Activated CD4-positive, alpha-beta T cell treated with anti-CD3 and anti-CD28 coated beads, Interleukin-2, amount 10 ng/mL, durations not matched to agents 7 days and 5 days (primary cell): ENCODE measurements around the gene TSPAN14. TPM values are rescaled to one million over a fixed set of nuclear protein-coding genes. Genes with fewer than 3 reads are reported as not detected.

Source experiments
- CTCF ChIA-PET: fragments of 350-600 bp; sonication (Branson Sonifier 250); formaldehyde crosslinking; loops from one replicate; lab custom pipeline; 2021; ENCODE audit warnings: antibody characterized with exemption; lab: Charles Lee
- POLR2A ChIA-PET: fragments of 350-600 bp; sonication (Branson Sonifier 250); formaldehyde crosslinking; loops from one replicate; lab custom pipeline; 2021; ENCODE audit warnings: antibody characterized with exemption; lab: Charles Lee
- DNase-seq: peaks from one replicate; pipeline ENCODE4 v3.0.0-alpha.2; 2020
- H3K27ac Mint-ChIP-seq: one replicate; pipeline ENCODE4 v1.8.0; 2021; ENCODE audit warnings: mild to moderate bottlenecking, moderate library complexity, mixed read lengths
- H3K27me3 Mint-ChIP-seq: one replicate; pipeline ENCODE4 v1.8.0; 2021; ENCODE audit warnings: mixed read lengths
- H3K36me3 Mint-ChIP-seq: one replicate; pipeline ENCODE4 v1.8.0; 2021; ENCODE audit warnings: low read depth, mixed read lengths
- H3K4me1 Mint-ChIP-seq: one replicate; pipeline ENCODE4 v1.8.0; 2021; ENCODE audit warnings: mixed read lengths
- H3K4me3 Mint-ChIP-seq: one replicate; pipeline ENCODE4 v1.8.0; 2021; ENCODE audit warnings: mild to moderate bottlenecking, moderate library complexity, mixed read lengths
- H3K9me3 Mint-ChIP-seq: one replicate; pipeline ENCODE4 v1.8.0; 2021; ENCODE audit warnings: mixed read lengths
- total RNA-seq, 2 experiments: library from RNA; stranded (reverse); gene quantifications; one replicate each; pipeline ENCODE4 v1.2.3, GENCODE V29; 2021

Gene TSPAN14, protein sequence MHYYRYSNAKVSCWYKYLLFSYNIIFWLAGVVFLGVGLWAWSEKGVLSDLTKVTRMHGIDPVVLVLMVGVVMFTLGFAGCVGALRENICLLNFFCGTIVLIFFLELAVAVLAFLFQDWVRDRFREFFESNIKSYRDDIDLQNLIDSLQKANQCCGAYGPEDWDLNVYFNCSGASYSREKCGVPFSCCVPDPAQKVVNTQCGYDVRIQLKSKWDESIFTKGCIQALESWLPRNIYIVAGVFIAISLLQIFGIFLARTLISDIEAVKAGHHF
- total RNA-seq = 100 to 1,000 TPM; 127 to 143 TPM

DNA sequence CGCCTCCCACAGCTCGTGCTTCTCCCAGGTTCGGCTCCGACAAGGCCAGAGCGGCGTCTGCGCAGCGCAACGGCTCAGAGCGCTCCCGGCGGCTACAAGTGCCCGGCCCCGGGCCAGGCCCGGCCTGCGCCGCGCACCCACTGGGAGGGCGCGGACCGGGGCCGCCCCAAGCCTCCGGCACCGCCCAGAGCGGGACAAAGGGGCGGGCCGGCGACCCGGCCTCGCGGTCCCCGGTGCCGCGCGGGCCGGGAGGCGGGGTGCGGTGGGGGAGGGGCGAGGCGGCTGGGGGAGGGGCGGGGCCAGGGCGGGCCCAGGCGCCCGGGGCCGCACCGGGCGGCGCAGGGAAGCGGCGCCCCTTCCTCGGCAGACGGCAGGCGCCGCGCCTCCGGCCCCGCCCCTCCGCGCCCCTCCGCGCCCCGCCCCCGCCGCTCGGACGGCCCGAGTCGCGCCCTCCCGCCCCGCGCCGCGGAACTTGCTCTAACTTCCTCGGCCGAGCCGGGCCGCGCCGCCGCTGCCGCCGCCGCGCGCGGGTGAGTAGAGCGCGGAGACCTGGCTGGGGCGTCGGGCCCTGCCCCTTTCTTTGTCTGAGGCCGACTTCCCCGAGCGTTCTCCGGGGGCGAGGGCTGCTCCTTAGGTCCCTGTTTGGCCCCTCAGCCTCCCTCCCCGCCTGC lies at the start of gene TSPAN14:
Gene TSPAN14 (plus strand): TSS at position 469 of the 671 bp plus-strand sequence. CDS start 34,924 bp downstream, outside the sequence.
- peak; percentile 77 for DNase-seq
- H3K4me3 Mint-ChIP-seq = peak within 1 kb of the TSS; percentile 98
- H3K27me3 Mint-ChIP-seq = no peaks in the 10 kb centered on the region
- peak within 1 kb of the TSS; percentile 86 for H3K27ac Mint-ChIP-seq
- peaks cover 36% of the 10 kb centered on the region for H3K36me3 Mint-ChIP-seq
- peaks cover 40% of the 10 kb centered on the region for H3K4me1 Mint-ChIP-seq
- ChIA-PET CTCF (interaction anchor here (1.0 to 1.7 kb wide), 4 partner anchors 9 to 52 kb away, joined by 3 to 5 read pairs (median 4); no protein-coding TSS in a partner anchor), POLR2A (no interaction called here)
- no peaks in the 10 kb centered on the region for H3K9me3 Mint-ChIP-seq

DNA sequence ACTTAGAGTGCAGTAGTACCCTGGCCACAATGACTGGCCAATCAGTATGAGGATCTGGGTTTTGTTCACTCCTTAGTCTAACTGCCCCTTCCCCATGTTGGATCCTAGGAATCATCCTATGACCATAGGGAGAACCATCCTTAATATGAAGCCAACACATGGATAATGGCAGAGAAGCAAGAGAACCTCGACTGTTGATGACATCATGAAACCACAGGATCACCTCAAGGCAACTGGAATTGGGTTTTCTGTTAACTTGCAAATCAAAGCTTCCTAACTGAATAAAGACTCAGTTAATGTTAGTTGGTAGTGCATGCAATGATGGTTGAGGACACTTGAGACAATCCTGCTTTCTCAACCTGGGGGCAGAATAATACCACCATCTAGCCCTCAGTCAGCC lies 49.1 kb upstream of the TSPAN14 start:
- POLR2A ChIA-PET = no interaction called here
- H3K27ac Mint-ChIP-seq = no peak overlapping the region
- no peak overlapping the region for H3K4me3 Mint-ChIP-seq
- H3K36me3 Mint-ChIP-seq = no peaks in the 10 kb centered on the region
- CTCF ChIA-PET = interaction anchor here (1.3 kb wide), 1 partner anchor 99 kb away, joined by 3 read pairs; no protein-coding TSS in a partner anchor
- H3K9me3 Mint-ChIP-seq = no peaks in the 10 kb centered on the region
- H3K4me1 Mint-ChIP-seq = peaks cover 10% of the 10 kb centered on the region
- DNase-seq = no peak
- peaks cover 7% of the 10 kb centered on the region for H3K27me3 Mint-ChIP-seq

DNA sequence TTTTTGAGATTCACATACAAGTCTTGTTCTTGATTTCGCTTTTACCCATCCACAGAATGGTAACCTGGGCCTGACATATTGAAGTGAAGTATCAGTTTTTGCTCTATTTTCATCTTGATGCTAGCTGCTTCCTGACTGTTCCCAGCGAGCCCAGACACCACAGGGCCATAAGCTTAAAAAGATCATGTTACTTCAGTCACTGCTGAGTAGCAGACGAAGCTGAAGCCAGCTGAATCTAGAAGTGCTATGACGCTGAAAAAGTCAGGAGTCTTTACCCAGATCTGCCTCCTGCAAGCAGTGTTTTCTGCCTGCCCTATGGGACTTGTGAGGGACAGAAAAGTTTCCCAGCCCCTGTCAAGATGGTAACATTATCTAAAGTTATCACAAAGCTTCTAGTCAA lies 48.5 kb upstream of the TSPAN14 start:
- ChIA-PET CTCF (interaction anchor here (0.7 to 1.3 kb wide), 2 partner anchors 75 to 99 kb away, joined by 3 read pairs; no protein-coding TSS in a partner anchor), POLR2A (no interaction called here)
- H3K36me3 Mint-ChIP-seq = no peaks in the 10 kb centered on the region
- no peak overlapping the region for H3K27ac Mint-ChIP-seq
- peaks cover 10% of the 10 kb centered on the region for H3K4me1 Mint-ChIP-seq
- H3K9me3 Mint-ChIP-seq = no peaks in the 10 kb centered on the region
- no peak for DNase-seq
- H3K27me3 Mint-ChIP-seq = peaks cover 7% of the 10 kb centered on the region
- no peak overlapping the region for H3K4me3 Mint-ChIP-seq

DNA sequence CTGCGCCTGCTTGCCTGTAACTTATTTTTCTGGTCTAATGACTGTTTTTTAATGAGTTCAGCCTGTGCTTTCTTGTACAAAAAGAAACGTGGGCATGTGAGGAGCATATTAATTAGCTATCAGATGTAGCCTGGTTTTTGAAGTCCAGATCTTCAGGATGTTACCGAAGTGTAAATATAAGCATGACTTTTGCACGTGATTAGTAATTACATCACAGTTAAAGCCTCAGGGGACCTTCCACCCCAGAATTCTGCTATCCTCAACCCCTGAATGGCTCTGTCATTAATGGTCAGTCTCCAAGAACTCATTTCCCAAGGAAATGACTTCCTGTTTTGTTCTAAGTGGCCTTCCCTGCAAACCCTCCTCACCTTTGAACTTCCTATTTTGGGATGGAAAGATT lies 47.9 kb upstream of the TSPAN14 start:
- DNase-seq = no peak
- H3K4me1 Mint-ChIP-seq = peaks cover 10% of the 10 kb centered on the region
- ChIA-PET POLR2A (no interaction called here), CTCF (interaction anchor here (0.7 to 1.6 kb wide), 3 partner anchors 19 to 98 kb away, joined by 3 read pairs; no protein-coding TSS in a partner anchor)
- H3K4me3 Mint-ChIP-seq = no peak overlapping the region
- H3K36me3 Mint-ChIP-seq = no peaks in the 10 kb centered on the region
- peaks cover 7% of the 10 kb centered on the region for H3K27me3 Mint-ChIP-seq
- H3K9me3 Mint-ChIP-seq = no peaks in the 10 kb centered on the region
- H3K27ac Mint-ChIP-seq = no peak overlapping the region

GRCh38 chr10:80407812-80408241 lies 46.3 kb upstream of the TSPAN14 start:
- peaks cover 15% of the 10 kb centered on the region for H3K4me1 Mint-ChIP-seq
- no peaks in the 10 kb centered on the region for H3K9me3 Mint-ChIP-seq
- ChIA-PET POLR2A (interaction anchor here (0.6 kb wide), 1 partner anchor 25 kb away, joined by 6 read pairs; no protein-coding TSS in a partner anchor), CTCF (interaction anchor here (0.6 to 2.0 kb wide), 11 partner anchors 12 to 168 kb away, joined by 3 to 9 read pairs (median 3); no protein-coding TSS in a partner anchor)
- DNase-seq = no peak
- H3K27ac Mint-ChIP-seq = peak overlapping the region; percentile 26
- H3K4me3 Mint-ChIP-seq = peak overlapping the region; percentile 76
- H3K36me3 Mint-ChIP-seq = no peaks in the 10 kb centered on the region
- peaks cover 7% of the 10 kb centered on the region for H3K27me3 Mint-ChIP-seq

DNA sequence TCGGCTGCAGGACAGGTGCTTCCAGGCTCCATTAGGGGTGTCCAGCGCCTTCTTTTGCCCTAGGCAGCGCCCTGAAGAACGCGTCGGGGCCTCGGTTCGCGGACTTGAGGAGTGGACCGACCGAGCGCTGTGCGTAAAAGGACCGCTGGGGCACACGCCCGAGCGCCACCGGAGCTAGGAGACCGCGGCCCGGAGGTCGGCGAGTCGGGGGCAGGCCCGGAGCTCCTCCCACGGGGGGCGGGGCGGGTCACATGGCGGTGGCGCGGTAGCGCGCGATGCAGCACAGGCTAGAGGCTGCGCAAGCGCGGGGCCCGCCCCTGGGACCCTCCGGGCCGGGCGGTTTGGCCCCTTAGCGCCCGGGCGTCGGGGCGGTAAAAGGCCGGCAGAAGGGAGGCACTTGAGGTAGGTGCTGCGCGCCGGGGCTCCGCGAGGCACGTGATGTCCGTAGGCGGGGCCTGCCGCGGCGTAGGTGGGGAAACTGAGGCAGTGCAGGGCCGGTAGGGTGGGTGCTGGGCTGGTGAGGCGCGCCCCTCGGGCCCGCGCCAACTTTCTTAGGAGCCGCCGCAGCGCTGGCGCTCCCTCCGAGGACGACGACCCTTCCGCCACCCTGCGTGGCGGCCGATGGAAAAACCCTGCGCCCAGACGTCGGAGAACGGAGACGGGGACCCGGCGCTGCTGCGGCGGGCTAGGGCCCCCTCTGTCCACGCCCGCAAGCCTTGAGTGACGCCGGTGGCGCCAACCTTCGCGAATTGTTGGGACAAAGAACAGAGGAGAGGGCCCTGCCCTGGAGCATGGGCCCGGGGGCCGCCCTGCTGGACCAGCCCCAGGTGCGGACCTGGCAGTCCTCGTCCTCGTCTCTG lies 45.6 kb upstream of the TSPAN14 start, which contains the start of gene PRXL2A:
Gene PRXL2A (plus strand): TSS at position 310 of the 860 bp plus-strand sequence. CDS start 11,917 bp downstream, outside the sequence.
- Mint-ChIP-seq H3K4me3 (peak within 1 kb of the TSS; percentile 76), H3K4me1 (peaks cover 20% of the 10 kb centered on the region), H3K36me3 (no peaks in the 10 kb centered on the region), H3K27me3 (peaks cover 7% of the 10 kb centered on the region), H3K9me3 (no peaks in the 10 kb centered on the region), H3K27ac (peak within 1 kb of the TSS; percentile 26)
- CTCF ChIA-PET = interaction anchor here (0.9 to 2.0 kb wide), 9 partner anchors 12 to 168 kb away, joined by 3 to 9 read pairs (median 4); no protein-coding TSS in a partner anchor
- DNase-seq = peak; percentile 80
- POLR2A ChIA-PET = interaction anchor here (0.6 kb wide), 1 partner anchor 26 kb away, joined by 6 read pairs; no protein-coding TSS in a partner anchor

DNA sequence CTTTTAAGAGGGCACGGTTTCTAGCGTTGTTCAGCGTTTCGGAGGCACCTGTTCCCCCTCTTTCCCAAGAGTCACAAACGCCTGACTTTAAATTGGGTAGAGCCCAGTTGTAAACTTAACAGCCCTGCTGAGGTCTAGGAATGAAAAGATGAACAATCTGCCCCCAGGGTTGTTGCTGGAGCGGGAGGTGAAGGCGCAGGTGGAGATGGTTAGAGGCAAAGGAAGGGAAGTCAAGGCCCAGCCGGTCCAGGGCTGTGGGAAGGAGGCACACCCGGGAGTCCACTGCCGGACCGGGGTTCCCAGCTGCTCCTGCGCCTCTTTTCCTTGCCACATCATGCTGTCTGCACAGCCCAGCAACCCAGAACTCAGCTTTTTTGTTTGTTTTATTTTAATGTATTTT lies 45.0 kb upstream of the TSPAN14 start:
- Mint-ChIP-seq H3K27ac (no peak overlapping the region), H3K4me1 (peaks cover 24% of the 10 kb centered on the region), H3K27me3 (peaks cover 7% of the 10 kb centered on the region), H3K36me3 (no peaks in the 10 kb centered on the region), H3K4me3 (peak overlapping the region; percentile 76), H3K9me3 (no peaks in the 10 kb centered on the region)
- CTCF ChIA-PET = interaction anchor here (1.7 to 1.8 kb wide), 2 partner anchors 11 to 31 kb away, joined by 4 to 5 read pairs; no protein-coding TSS in a partner anchor
- POLR2A ChIA-PET = no interaction called here
- no peak for DNase-seq

DNA sequence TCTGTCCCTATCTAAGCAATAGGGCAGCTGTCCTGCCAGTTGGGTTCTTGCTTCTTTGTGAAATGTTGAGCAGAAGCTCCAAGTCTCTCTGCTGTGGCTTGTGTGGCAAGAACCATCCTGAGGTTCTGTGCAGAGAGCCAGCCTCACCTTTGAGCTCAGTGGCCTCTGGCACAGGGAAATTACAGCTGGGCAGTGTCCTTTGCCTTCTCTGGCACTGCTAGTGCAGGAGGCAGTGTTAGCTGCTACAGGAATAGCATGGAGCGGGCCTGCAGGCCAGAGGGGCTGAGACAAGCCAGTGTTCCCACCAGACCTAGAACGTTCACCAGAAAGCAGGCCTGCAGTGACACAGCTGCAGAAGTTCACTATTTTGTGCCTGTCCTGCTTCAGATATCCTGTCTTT lies 44.0 kb upstream of the TSPAN14 start:
- Mint-ChIP-seq H3K36me3 (no peaks in the 10 kb centered on the region), H3K4me1 (peaks cover 24% of the 10 kb centered on the region), H3K27ac (no peak overlapping the region), H3K27me3 (peaks cover 7% of the 10 kb centered on the region), H3K4me3 (no peak overlapping the region), H3K9me3 (no peaks in the 10 kb centered on the region)
- no peak for DNase-seq
- ChIA-PET CTCF (interaction anchor here (1.3 to 2.2 kb wide), 4 partner anchors 8 to 187 kb away, joined by 3 to 5 read pairs (median 4); no protein-coding TSS in a partner anchor), POLR2A (no interaction called here)

DNA sequence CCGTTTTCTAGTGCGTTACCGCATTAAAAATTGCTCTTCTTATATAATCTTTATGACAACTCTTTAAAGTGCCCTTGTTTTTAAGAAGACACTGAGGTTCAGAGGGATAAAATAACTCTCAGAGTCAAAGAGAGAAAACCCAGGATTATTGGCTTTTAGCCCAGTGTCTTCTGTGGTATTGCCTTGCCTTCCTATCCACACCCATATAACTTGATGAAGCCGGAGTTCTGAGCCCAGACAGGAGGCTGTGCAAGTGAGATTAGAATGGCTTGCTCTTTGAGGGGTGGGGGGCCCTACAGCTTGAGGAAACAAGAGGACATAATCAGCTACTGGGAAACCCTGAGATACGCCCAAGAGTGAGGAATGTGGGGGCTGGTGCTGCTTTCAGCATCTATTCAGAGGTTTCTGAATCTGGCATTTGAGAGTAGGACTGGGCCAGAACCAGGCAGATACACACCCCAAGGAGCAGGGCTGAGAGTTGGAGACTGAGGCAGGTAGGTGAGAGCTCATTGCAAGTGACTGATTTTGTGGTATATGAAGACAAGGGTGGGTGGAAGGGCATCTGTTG lies 43.4 kb upstream of the TSPAN14 start:
- ChIA-PET POLR2A (no interaction called here), CTCF (interaction anchor here (0.5 to 2.2 kb wide), 8 partner anchors 8 to 188 kb away, joined by 3 to 7 read pairs (median 4); no protein-coding TSS in a partner anchor)
- H3K4me3 Mint-ChIP-seq = no peak overlapping the region
- peaks cover 24% of the 10 kb centered on the region for H3K4me1 Mint-ChIP-seq
- H3K9me3 Mint-ChIP-seq = no peaks in the 10 kb centered on the region
- H3K36me3 Mint-ChIP-seq = no peaks in the 10 kb centered on the region
- no peak for DNase-seq
- H3K27me3 Mint-ChIP-seq = peaks cover 7% of the 10 kb centered on the region
- no peak overlapping the region for H3K27ac Mint-ChIP-seq

DNA sequence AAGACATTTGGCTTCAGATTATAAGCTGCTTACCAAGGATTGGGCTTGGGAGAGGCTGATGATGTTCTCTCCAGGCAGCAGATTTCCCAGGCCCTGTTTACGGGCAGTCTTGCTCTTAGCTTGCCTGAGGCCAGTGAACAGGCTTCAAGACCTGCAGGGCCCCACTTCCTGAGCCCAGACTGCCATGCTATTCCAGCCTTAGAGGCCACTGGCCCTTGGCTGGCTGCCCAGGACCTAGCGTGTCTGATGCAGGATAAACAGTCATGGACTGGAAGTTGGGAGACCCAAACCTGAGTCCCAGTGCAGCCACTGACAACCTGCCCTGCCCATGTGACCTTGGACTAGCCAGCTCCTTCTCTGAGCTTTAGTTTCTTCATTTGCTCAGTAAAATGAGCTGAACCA lies 42.8 kb upstream of the TSPAN14 start:
- Mint-ChIP-seq H3K4me1 (peaks cover 24% of the 10 kb centered on the region), H3K4me3 (no peak overlapping the region), H3K27me3 (peaks cover 7% of the 10 kb centered on the region), H3K36me3 (no peaks in the 10 kb centered on the region), H3K9me3 (no peaks in the 10 kb centered on the region), H3K27ac (no peak overlapping the region)
- DNase-seq = no peak
- CTCF ChIA-PET = interaction anchor here (0.5 to 2.2 kb wide), 8 partner anchors 9 to 189 kb away, joined by 3 to 7 read pairs (median 3); no protein-coding TSS in a partner anchor
- POLR2A ChIA-PET = no interaction called here

- ChIA-PET CTCF (interaction anchor here (0.8 to 2.2 kb wide), 6 partner anchors 8 to 189 kb away, joined by 3 to 7 read pairs (median 3); no protein-coding TSS in a partner anchor), POLR2A (no interaction called here)
- Mint-ChIP-seq H3K36me3 (no peaks in the 10 kb centered on the region), H3K27ac (no peak overlapping the region), H3K9me3 (no peaks in the 10 kb centered on the region), H3K4me3 (no peak overlapping the region), H3K4me1 (peaks cover 24% of the 10 kb centered on the region), H3K27me3 (peaks cover 7% of the 10 kb centered on the region)
- no peak for DNase-seq
Measured at GRCh38 chr10:80411681-80412220, 42.4 kb upstream of the TSPAN14 start.
